NCI-H1048 (cell line): ENCODE data around the gene PDZRN4.

ENCODE experiments used
- DNase-seq: peaks from one replicate; lab custom pipeline; 2025; lab: John Stamatoyannopoulos, UW

PDZRN4 gene

GRCh38 chr12:41362510-41362909 lies 174.4 kb downstream of the PDZRN4 start:
- DNase-seq: no peak

GRCh38 chr12:41362931-41363330 lies 174.8 kb downstream of the PDZRN4 start:
- no peak for DNase-seq

- DNase-seq: no peak
Observed at GRCh38 chr12:41364211-41364610, 176.1 kb downstream of the PDZRN4 start.

GRCh38 chr12:41365653-41366171 lies 177.6 kb downstream of the PDZRN4 start:
- no peak for DNase-seq

- no peak for DNase-seq
Observed at GRCh38 chr12:41367726-41368405, 179.7 kb downstream of the PDZRN4 start.

GRCh38 chr12:41380878-41381277 lies 192.8 kb downstream of the PDZRN4 start:
- no peak for DNase-seq

GRCh38 chr12:41402801-41403200 lies 214.7 kb downstream of the PDZRN4 start:
- no peak for DNase-seq

GRCh38 chr12:41407232-41407799 lies 219.2 kb downstream of the PDZRN4 start:
- DNase-seq: no peak

- DNase-seq: no peak
Observed at GRCh38 chr12:41409628-41410027, 221.5 kb downstream of the PDZRN4 start.

GRCh38 chr12:41418586-41418985 lies 230.5 kb downstream of the PDZRN4 start:
- DNase-seq: no peak

- DNase-seq: no peak
Observed at GRCh38 chr12:41419131-41419893, 231.2 kb downstream of the PDZRN4 start.

GRCh38 chr12:41424651-41425050 lies 236.5 kb downstream of the PDZRN4 start:
- no peak for DNase-seq

- DNase-seq: no peak
Observed at GRCh38 chr12:41433460-41433859, 245.3 kb downstream of the PDZRN4 start.

GRCh38 chr12:41436076-41436475 lies 248.0 kb downstream of the PDZRN4 start:
- DNase-seq: no peak

- DNase-seq: no peak
Observed at GRCh38 chr12:41437563-41437962, 249.4 kb downstream of the PDZRN4 start.

GRCh38 chr12:41438854-41439541 lies 250.9 kb downstream of the PDZRN4 start:
- no peak for DNase-seq

- DNase-seq: no peak
Observed at GRCh38 chr12:41439801-41440200, 251.7 kb downstream of the PDZRN4 start.

GRCh38 chr12:41441180-41441579 lies 253.1 kb downstream of the PDZRN4 start:
- no peak for DNase-seq

GRCh38 chr12:41442896-41443295 lies 254.8 kb downstream of the PDZRN4 start:
- no peak for DNase-seq

- DNase-seq: no peak
Observed at GRCh38 chr12:41443690-41444089, 255.6 kb downstream of the PDZRN4 start.

GRCh38 chr12:41452838-41453407 lies 264.8 kb downstream of the PDZRN4 start:
- no peak for DNase-seq

GRCh38 chr12:41453409-41453808 lies 265.3 kb downstream of the PDZRN4 start:
- no peak for DNase-seq
